SK-N-MC (cell line): ENCODE results near the gene KCNG2.

Experiments used
- EZH2 ChIP-seq: fragments of 200-600 bp; sonication (generic); IDR thresholded peaks from one replicate; pipeline ENCODE4 v1.6.1; 2017; ENCODE audit warnings: antibody characterized with exemption
- FOXP2 ChIP-seq: optimal IDR thresholded peaks from 2 replicates; pipeline ENCODE3; 2011; ENCODE audit warnings: mild to moderate bottlenecking, moderate library complexity; ENCODE audit not compliant: insufficient read depth; ENCODE audit errors: extremely low read length, control extremely low read depth
- POLR2AphosphoS5 ChIP-seq: IDR thresholded peaks from 2 replicates; pipeline ENCODE4 v1.6.1; 2012; ENCODE audit warnings: mild to moderate bottlenecking, low read depth, low read length, borderline replicate concordance

- TF ChIP-seq EZH2 (no peak), POLR2AphosphoS5 (no peak), FOXP2 (no peak)
These were observed 59.4 kb downstream of the KCNG2 start for GRCh38 chr18:79857082-79857671.
